ENCODE measurements around the gene DLX4.

- TF ChIP-seq CTCF (IDR thresholded peaks at IDR 0.05) (no peak), POLR2A (IDR thresholded peaks at IDR 0.05) (no peak), EP300 (IDR thresholded peaks at IDR 0.05) (no peak), POLR2AphosphoS5 (IDR thresholded peaks at IDR 0.05) (no peak)
These were observed 18.2 kb downstream of the DLX4 start for GRCh38 chr17:49987290-49987585.
